Measurements from ENCODE around the gene CDH23. TPM values are rescaled to one million over a fixed set of nuclear protein-coding genes. Genes with fewer than 3 reads are reported as not detected.

The CDH23 gene
- polyA plus RNA-seq, 2 of the 4 experiments (the other 2 are of a cell fraction), result 1.1 to 2.3 TPM

DNA sequence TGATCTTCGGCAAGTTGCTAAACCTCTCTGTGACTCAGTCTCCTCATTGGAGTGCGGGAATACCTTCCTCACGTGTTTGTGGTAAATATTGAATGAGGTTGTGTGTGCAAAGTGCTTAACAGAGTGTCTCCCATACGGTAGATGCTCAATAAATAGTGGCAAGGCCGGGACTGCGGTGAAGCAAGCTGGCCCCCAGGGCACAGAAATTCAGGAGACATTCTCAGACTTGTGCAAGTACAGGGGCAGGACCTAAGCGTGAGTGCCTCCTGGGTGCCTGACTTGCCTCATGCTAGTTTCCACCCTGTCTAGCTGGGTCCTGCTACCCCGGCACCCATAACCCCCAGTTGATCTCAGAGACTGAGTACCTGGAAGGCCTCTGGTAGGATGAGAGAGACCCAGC, 97.8 kb downstream of the CDH23 start:
- Histone ChIP-seq H3K4me1 (no peaks in the 10 kb centered on the region), H3K27ac (no peak overlapping the region), H3K4me2 (no peak overlapping the region), H3K9me3 (peaks cover 3% of the 10 kb centered on the region; the same call in 1 of the 3 replicates), H3K4me3 (no peak overlapping the region)
- no peak for ATAC-seq
- WGBS (ENCODE audit: missing lambda C conversion rate), result 79% methylated on average over 8 of the region's 8 CpGs
- no peak for TF ChIP-seq EP300 (IDR thresholded peaks at IDR 0.05)
- TF ChIP-seq FOSL2 (IDR thresholded peaks at IDR 0.05), result no peak
- no peak for TF ChIP-seq FOSL2 (CRISPR knock-in tag; IDR thresholded peaks at IDR 0.05)
- TF ChIP-seq, protein P1, sequence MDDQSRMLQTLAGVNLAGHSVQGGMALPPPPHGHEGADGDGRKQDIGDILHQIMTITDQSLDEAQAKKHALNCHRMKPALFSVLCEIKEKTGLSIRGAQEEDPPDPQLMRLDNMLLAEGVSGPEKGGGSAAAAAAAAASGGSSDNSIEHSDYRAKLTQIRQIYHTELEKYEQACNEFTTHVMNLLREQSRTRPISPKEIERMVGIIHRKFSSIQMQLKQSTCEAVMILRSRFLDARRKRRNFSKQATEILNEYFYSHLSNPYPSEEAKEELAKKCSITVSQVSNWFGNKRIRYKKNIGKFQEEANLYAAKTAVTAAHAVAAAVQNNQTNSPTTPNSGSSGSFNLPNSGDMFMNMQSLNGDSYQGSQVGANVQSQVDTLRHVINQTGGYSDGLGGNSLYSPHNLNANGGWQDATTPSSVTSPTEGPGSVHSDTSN (IDR thresholded peaks at IDR 0.05), result no peak
- no peak for TF ChIP-seq RAD21 (conservative IDR thresholded peaks at IDR 0.05 in 1 of 2, IDR thresholded peaks at IDR 0.05 in 1 of 2)
- TF ChIP-seq, protein P2, sequence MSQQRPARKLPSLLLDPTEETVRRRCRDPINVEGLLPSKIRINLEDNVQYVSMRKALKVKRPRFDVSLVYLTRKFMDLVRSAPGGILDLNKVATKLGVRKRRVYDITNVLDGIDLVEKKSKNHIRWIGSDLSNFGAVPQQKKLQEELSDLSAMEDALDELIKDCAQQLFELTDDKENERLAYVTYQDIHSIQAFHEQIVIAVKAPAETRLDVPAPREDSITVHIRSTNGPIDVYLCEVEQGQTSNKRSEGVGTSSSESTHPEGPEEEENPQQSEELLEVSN (IDR thresholded peaks at IDR 0.05; ENCODE audit: borderline replicate concordance, low read depth), result no peak
- TF ChIP-seq HOXB13 (CRISPR knock-in tag; IDR thresholded peaks at IDR 0.05; ENCODE audit: low read depth), result no peak
- TF ChIP-seq RCOR1 (IDR thresholded peaks at IDR 0.05; ENCODE audit: low read depth, low read length), result no peak
- TF ChIP-seq, protein P3, sequence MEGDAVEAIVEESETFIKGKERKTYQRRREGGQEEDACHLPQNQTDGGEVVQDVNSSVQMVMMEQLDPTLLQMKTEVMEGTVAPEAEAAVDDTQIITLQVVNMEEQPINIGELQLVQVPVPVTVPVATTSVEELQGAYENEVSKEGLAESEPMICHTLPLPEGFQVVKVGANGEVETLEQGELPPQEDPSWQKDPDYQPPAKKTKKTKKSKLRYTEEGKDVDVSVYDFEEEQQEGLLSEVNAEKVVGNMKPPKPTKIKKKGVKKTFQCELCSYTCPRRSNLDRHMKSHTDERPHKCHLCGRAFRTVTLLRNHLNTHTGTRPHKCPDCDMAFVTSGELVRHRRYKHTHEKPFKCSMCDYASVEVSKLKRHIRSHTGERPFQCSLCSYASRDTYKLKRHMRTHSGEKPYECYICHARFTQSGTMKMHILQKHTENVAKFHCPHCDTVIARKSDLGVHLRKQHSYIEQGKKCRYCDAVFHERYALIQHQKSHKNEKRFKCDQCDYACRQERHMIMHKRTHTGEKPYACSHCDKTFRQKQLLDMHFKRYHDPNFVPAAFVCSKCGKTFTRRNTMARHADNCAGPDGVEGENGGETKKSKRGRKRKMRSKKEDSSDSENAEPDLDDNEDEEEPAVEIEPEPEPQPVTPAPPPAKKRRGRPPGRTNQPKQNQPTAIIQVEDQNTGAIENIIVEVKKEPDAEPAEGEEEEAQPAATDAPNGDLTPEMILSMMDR (IDR thresholded peaks at IDR 0.05), result no peak
- no peak for TF ChIP-seq CHD4 (IDR thresholded peaks at IDR 0.05; ENCODE audit: borderline replicate concordance)
- TF ChIP-seq GATA3 (IDR thresholded peaks at IDR 0.05; ENCODE audit: borderline replicate concordance), result no peak
- no peak for DNase-seq (ENCODE audit: low read depth in 1 of 2, low spot score in 1 of 2)
- CTCF ChIA-PET, result interaction anchor here (1.0 to 1.9 kb wide), 3 partner anchors 76 to 175 kb away, joined by 4 to 6 read pairs (median 4); partner anchors contain the start of gene SLC29A3
- POLR2A ChIA-PET, result no interaction called here
- FAIRE-seq, result no peak

DNA sequence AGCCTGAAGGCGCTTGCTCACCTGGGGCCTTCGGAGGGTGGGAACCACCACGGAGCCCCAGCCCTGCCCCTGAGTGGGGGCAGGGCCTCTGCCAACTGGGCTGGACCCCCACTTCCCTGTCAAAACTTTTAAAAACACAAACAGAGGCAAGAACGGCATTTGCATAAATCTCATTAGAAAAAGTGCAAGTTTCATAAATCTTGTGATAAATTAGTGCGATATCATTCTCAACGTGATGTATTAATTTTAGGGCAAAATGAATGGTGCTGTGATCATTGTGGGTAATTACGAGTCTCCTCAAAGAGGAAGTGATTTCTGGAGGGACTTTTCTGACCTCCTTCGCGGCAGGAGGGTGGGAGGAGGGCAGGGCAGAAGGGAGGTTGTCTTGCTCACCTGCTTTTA, 98.3 kb downstream of the CDH23 start:
- 73% methylated on average over 9 of the region's 9 CpGs for WGBS (ENCODE audit: missing lambda C conversion rate)
- Histone ChIP-seq H3K4me3 (no peak overlapping the region), H3K4me1 (no peaks in the 10 kb centered on the region), H3K9me3 (no peaks in the 10 kb centered on the region), H3K4me2 (no peak overlapping the region), H3K27ac (no peak overlapping the region)
- ChIA-PET POLR2A (no interaction called here), CTCF (interaction anchor here (1.9 to 2.3 kb wide), 2 partner anchors 27 to 75 kb away, joined by 4 to 5 read pairs; no protein-coding TSS in a partner anchor)
- no peak for FAIRE-seq
- ATAC-seq, result no peak
- no peak for TF ChIP-seq RFX5 (IDR thresholded peaks at IDR 0.05)
- TF ChIP-seq, protein P4, sequence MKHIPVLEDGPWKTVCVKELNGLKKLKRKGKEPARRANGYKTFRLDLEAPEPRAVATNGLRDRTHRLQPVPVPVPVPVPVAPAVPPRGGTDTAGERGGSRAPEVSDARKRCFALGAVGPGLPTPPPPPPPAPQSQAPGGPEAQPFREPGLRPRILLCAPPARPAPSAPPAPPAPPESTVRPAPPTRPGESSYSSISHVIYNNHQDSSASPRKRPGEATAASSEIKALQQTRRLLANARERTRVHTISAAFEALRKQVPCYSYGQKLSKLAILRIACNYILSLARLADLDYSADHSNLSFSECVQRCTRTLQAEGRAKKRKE (CRISPR knock-in tag; IDR thresholded peaks at IDR 0.05; ENCODE audit: low read depth), result no peak
- TF ChIP-seq, protein P5, sequence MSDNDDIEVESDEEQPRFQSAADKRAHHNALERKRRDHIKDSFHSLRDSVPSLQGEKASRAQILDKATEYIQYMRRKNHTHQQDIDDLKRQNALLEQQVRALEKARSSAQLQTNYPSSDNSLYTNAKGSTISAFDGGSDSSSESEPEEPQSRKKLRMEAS (IDR thresholded peaks at IDR 0.05), result no peak
- TF ChIP-seq GATA3 (IDR thresholded peaks at IDR 0.05; ENCODE audit: borderline replicate concordance), result no peak
- TF ChIP-seq HOXB13 (CRISPR knock-in tag; IDR thresholded peaks at IDR 0.05; ENCODE audit: low read depth), result no peak
- TF ChIP-seq, protein P6, sequence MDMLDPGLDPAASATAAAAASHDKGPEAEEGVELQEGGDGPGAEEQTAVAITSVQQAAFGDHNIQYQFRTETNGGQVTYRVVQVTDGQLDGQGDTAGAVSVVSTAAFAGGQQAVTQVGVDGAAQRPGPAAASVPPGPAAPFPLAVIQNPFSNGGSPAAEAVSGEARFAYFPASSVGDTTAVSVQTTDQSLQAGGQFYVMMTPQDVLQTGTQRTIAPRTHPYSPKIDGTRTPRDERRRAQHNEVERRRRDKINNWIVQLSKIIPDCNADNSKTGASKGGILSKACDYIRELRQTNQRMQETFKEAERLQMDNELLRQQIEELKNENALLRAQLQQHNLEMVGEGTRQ (IDR thresholded peaks at IDR 0.05), result no peak
- DNase-seq (ENCODE audit: low read depth in 1 of 2, low spot score in 1 of 2), result no peak

All from A549 (cell line).